ENCODE measurements around the gene PLAAT5. TPM values are rescaled to one million over a fixed set of nuclear protein-coding genes. Genes with fewer than 3 reads are reported as not detected.

PLAAT5 gene
- total RNA-seq, 1 donor from 2014 or later: 17.7 TPM

- ATAC-seq (no peak), DNase-seq (ENCODE audit: low spot score) (no peak)
- intact Hi-C loops (cut with DNase I): no loop called here
Measured at GRCh38 chr11:63518548-63518947, 27.6 kb upstream of the PLAAT5 start.

GRCh38 chr11:63517156-63517555, 26.2 kb upstream of the PLAAT5 start:
- intact Hi-C loops (cut with DNase I): no loop called here

GRCh38 chr11:63516109-63516508, 25.1 kb upstream of the PLAAT5 start:
- ATAC-seq: no peak
- intact Hi-C loops (cut with DNase I): no loop called here

More at GRCh38 chr11:63517156-63517555, 26.2 kb upstream of the PLAAT5 start:
- DNase-seq (ENCODE audit: low spot score): no peak
- ATAC-seq: no peak

GRCh38 chr11:63512816-63513215, 21.8 kb upstream of the PLAAT5 start:
- intact Hi-C loops (cut with DNase I): no loop called here
- ATAC-seq: no peak
- no peak for DNase-seq (ENCODE audit: low spot score)

More at GRCh38 chr11:63516109-63516508, 25.1 kb upstream of the PLAAT5 start:
- DNase-seq (ENCODE audit: low spot score): no peak

GRCh38 chr11:63511048-63511748, 20.2 kb upstream of the PLAAT5 start:
- intact Hi-C loops (cut with DNase I): no loop called here
- DNase-seq (ENCODE audit: low spot score): no peak
- no peak for ATAC-seq

GRCh38 chr11:63510360-63511047, 19.5 kb upstream of the PLAAT5 start:
- intact Hi-C loops (cut with DNase I): no loop called here
- DNase-seq (ENCODE audit: low spot score): no peak
- peak; percentile 89 for ATAC-seq

GRCh38 chr11:63508745-63509144, 17.8 kb upstream of the PLAAT5 start:
- ATAC-seq (no peak), DNase-seq (ENCODE audit: low spot score) (no peak)
- intact Hi-C loops (cut with DNase I): no loop called here

GRCh38 chr11:63508009-63508408, 17.0 kb upstream of the PLAAT5 start:
- ATAC-seq: peak; percentile 54
- intact Hi-C loops (cut with DNase I): no loop called here
- no peak for DNase-seq (ENCODE audit: low spot score)

GRCh38 chr11:63507511-63507910, 16.5 kb upstream of the PLAAT5 start:
- ATAC-seq (no peak), DNase-seq (ENCODE audit: low spot score) (no peak)
- intact Hi-C loops (cut with DNase I): no loop called here

GRCh38 chr11:63506876-63507275, 15.9 kb upstream of the PLAAT5 start:
- DNase-seq (ENCODE audit: low spot score) (no peak), ATAC-seq (no peak)
- intact Hi-C loops (cut with DNase I): no loop called here

GRCh38 chr11:63505857-63506528, 15.0 kb upstream of the PLAAT5 start, which contains the start of gene LGALS12:
Gene LGALS12, plus strand, starts transcription at chr11:63506084. Its CDS starts 375 bp downstream, at chr11:63506459.
- intact Hi-C loops (cut with DNase I): no loop called here
- no peak for DNase-seq (ENCODE audit: low spot score)
- ATAC-seq: peak; percentile 33

GRCh38 chr11:63504933-63505586, 14.1 kb upstream of the PLAAT5 start:
- peak; percentile 64 for ATAC-seq
- intact Hi-C loops (cut with DNase I): no loop called here

GRCh38 chr11:63504054-63504453, 13.1 kb upstream of the PLAAT5 start:
- DNase-seq (ENCODE audit: low spot score) (no peak), ATAC-seq (no peak)
- intact Hi-C loops (cut with DNase I): no loop called here

More at GRCh38 chr11:63504933-63505586, 14.1 kb upstream of the PLAAT5 start:
- DNase-seq (ENCODE audit: low spot score): no peak

GRCh38 chr11:63503492-63503891, 12.5 kb upstream of the PLAAT5 start:
- DNase-seq (ENCODE audit: low spot score) (no peak), ATAC-seq (no peak)
- intact Hi-C loops (cut with DNase I): no loop called here

GRCh38 chr11:63502252-63502820, 11.4 kb upstream of the PLAAT5 start:
- DNase-seq (ENCODE audit: low spot score) (no peak), ATAC-seq (no peak)
- intact Hi-C loops (cut with DNase I): no loop called here

GRCh38 chr11:63501236-63501635, 10.3 kb upstream of the PLAAT5 start:
- intact Hi-C loops (cut with DNase I): no loop called here
- DNase-seq (ENCODE audit: low spot score) (no peak), ATAC-seq (no peak)

GRCh38 chr11:63499874-63500273, 8.9 kb upstream of the PLAAT5 start:
- intact Hi-C loops (cut with DNase I): no loop called here
- DNase-seq (ENCODE audit: low spot score) (no peak), ATAC-seq (no peak)

GRCh38 chr11:63494975-63495374, 4.0 kb upstream of the PLAAT5 start:
- no peak for ATAC-seq
- intact Hi-C loops (cut with DNase I): no loop called here
- no peak for DNase-seq (ENCODE audit: low spot score)

GRCh38 chr11:63493127-63493526, 2.2 kb upstream of the PLAAT5 start:
- DNase-seq (ENCODE audit: low spot score): no peak
- intact Hi-C loops (cut with DNase I): no loop called here
- ATAC-seq: no peak
